ENCODE results near the gene CDHR5. TPM values are rescaled to one million over a fixed set of nuclear protein-coding genes. Genes with fewer than 3 reads are reported as not detected.

The CDHR5 gene
- total and polyA plus RNA-seq, 10 donors = 0.02 to 0.16 (median 0.03) TPM; not detected in 7

DNA sequence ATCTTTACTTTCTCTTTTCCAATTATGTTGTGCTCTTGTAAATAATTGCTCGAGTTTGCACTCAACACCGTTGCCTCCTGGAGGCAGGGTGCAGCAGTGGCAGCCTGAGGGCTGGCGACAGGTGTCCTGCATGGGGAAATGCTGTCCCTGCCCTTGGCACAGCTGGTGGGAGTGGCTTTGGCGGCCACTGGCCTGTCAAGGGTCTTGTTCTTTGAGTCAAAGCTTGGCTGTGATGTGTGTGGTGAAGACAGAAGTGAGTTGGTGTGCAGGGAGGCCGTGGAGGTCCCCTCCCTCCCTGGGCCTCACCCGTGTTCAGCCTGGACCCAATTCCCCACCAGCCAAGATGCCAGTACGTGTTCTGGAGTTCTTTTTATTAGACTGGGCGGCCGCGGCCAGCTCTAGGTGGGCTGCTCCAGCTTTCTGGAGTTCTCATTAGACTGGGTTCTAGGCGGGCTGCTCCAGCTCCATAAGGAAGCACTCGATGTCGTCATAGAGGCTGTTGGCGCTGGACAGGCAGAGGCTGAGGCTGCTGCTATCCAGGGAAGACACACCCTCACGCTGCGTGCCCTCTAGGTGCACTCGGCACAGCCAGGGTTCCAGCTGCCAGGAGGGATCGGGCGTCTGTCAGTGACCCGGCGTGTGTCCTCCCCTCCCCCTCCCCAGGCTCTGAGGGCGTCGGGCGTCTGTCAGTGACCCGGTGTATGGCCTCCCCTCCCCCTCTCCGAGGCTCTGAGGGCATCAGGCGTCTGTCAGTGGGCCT, 12.4 kb downstream of the CDHR5 start:
- Histone ChIP-seq H3K36me3 (peaks cover 4 to 78% (median 69%) of the 10 kb centered on the region in 6 donors), H3K27ac (peak overlapping the region in 5 of 8 donors; percentile 94 to 98 (median 97)), H3K27me3 (replicated peaks in 1 of 7) (no peaks in the 10 kb centered on the region), H3K4me1 (peaks cover 21 to 74% (median 52%) of the 10 kb centered on the region in 6 donors), H3K9me3 (no peaks in the 10 kb centered on the region), H3K4me3 (no peak overlapping the region)
- WGBS, 5 donors = 72 to 83% (median 79%) methylated on average over 10 to 27 of the region's 27 CpGs
- no peak for DNase-seq
- peak in 2 of 3 donors; percentile 4 to 59 for TF ChIP-seq POLR2AphosphoS5 (IDR thresholded peaks at IDR 0.05)
- no peak for TF ChIP-seq POLR2A (IDR thresholded peaks at IDR 0.05)
- TF ChIP-seq, protein P1, sequence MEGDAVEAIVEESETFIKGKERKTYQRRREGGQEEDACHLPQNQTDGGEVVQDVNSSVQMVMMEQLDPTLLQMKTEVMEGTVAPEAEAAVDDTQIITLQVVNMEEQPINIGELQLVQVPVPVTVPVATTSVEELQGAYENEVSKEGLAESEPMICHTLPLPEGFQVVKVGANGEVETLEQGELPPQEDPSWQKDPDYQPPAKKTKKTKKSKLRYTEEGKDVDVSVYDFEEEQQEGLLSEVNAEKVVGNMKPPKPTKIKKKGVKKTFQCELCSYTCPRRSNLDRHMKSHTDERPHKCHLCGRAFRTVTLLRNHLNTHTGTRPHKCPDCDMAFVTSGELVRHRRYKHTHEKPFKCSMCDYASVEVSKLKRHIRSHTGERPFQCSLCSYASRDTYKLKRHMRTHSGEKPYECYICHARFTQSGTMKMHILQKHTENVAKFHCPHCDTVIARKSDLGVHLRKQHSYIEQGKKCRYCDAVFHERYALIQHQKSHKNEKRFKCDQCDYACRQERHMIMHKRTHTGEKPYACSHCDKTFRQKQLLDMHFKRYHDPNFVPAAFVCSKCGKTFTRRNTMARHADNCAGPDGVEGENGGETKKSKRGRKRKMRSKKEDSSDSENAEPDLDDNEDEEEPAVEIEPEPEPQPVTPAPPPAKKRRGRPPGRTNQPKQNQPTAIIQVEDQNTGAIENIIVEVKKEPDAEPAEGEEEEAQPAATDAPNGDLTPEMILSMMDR (IDR thresholded peaks at IDR 0.05 in 8 of 11, conservative IDR thresholded peaks at IDR 0.05 in 3 of 11) = peak in 2 of 11 experiments; percentile 8 to 20
- intact Hi-C loops (cut with DNase I; ENCODE audit: low total_unique reads) = no loop called here

DNA sequence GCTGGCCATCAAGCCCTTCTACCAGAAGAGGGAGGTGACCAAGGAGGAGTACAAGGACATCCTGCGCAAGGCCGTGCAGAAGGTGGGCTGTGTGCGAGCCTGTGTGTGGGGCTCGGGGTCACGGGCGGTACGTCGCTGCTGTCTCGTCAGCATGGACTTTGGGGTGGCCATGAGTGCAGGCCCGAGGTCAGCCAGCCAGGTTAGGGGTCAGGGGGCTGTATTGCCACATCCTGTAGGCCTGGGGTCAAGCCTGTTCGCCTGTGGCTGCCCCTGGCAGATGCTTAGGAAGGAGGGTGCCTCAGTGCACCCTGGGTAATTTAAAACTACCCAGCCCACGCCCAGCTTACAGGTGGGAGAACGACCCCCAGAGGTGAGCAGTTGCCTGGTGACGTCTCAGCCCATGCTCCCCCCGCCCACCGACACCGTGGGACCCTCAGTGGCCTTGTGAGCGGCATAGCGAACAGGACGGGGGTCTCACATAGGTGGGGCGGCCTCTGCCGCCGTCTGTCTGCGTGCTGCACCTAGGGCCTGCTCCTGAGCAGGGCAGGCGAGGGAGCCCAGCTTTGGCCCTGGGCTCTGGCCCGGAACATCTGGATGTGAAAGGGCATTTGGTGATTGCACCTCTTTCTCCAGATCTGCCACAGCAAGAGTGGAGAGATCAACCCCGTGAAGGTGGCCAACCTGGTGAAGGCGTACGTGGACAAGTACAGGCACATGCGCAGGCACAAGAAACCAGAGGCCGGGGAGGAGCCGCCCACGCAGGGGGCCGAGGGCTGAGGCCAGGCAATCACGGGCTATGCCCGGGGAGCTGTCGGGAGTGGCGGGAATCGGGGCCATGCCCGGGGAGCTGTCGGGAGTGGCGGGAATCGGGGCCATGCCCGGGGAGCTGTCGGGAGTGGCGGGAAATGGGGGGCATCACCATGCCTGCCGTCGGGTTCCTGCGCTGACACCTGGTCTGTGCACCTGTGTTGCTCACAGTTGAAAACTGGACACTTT, 13.5 kb downstream of the CDHR5 start:
- TF ChIP-seq POLR2AphosphoS5 (IDR thresholded peaks at IDR 0.05) = peak; percentile 33 to 77 (median 45)
- TF ChIP-seq, protein P1 (IDR thresholded peaks at IDR 0.05 in 8 of 11, conservative IDR thresholded peaks at IDR 0.05 in 3 of 11) = no peak
- H3K9me3 ChIP-seq = no peaks in the 10 kb centered on the region
- H3K27me3 ChIP-seq (replicated peaks in 1 of 7) = no peaks in the 10 kb centered on the region
- H3K4me1 ChIP-seq = peaks cover 18 to 64% (median 43%) of the 10 kb centered on the region in 6 donors
- peaks cover 4 to 89% (median 80%) of the 10 kb centered on the region in 6 donors for H3K36me3 ChIP-seq
- no peak for DNase-seq
- intact Hi-C loops (cut with DNase I; ENCODE audit: low total_unique reads) = no loop called here
- H3K27ac ChIP-seq = peak overlapping the region in 2 of 8 donors; percentile 18 to 98
- 85 to 91% (median 89%) methylated on average over 42 to 49 of the region's 49 CpGs for WGBS, 5 donors
- no peak overlapping the region for H3K4me3 ChIP-seq

DNA sequence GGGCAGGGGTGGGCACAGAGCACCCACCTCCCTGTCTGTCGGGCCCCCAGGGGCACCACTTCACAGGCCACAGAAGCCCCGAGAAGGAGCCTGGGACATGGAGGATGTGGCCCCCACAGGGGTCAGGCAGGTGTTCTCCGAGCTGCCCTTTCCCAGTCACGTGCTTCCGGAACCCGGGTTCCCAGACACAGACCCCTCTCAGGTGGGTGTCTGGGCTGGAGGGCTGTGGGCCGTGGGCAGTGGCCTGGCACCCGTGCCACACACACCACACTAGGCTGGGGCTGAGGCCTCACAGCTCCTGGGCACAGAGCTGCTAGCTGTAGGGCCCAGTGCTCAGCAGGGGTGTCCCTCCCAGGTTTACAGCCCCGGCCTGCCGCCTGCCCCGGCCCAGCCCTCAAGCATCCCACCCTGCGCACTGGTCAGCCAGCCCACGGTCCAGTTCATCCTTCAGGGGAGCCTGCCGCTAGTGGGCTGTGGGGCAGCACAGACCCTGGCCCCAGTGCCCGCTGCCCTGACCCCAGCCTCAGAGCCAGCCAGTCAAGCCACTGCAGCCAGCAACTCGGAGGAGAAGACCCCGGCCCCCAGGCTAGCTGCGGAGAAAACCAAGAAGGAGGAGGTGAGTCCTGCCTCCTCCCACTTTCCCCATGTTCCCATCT, 14.5 kb downstream of the CDHR5 start:
- H3K27ac ChIP-seq = no peak overlapping the region
- intact Hi-C loops (cut with DNase I; ENCODE audit: low total_unique reads) = no loop called here
- peak in 1 of 3 donors; percentile 57 for TF ChIP-seq POLR2AphosphoS5 (IDR thresholded peaks at IDR 0.05)
- TF ChIP-seq POLR2A (IDR thresholded peaks at IDR 0.05) = no peak
- no peaks in the 10 kb centered on the region for H3K9me3 ChIP-seq
- H3K36me3 ChIP-seq = peaks cover 4 to 99% (median 90%) of the 10 kb centered on the region in 6 donors
- 93 to 97% (median 96%) methylated on average over 9 to 18 of the region's 18 CpGs for WGBS, 5 donors
- no peak for DNase-seq
- H3K27me3 ChIP-seq (replicated peaks in 1 of 7) = no peaks in the 10 kb centered on the region
- H3K4me3 ChIP-seq = no peak overlapping the region
- peaks cover 14 to 58% (median 40%) of the 10 kb centered on the region in 6 donors for H3K4me1 ChIP-seq

DNA sequence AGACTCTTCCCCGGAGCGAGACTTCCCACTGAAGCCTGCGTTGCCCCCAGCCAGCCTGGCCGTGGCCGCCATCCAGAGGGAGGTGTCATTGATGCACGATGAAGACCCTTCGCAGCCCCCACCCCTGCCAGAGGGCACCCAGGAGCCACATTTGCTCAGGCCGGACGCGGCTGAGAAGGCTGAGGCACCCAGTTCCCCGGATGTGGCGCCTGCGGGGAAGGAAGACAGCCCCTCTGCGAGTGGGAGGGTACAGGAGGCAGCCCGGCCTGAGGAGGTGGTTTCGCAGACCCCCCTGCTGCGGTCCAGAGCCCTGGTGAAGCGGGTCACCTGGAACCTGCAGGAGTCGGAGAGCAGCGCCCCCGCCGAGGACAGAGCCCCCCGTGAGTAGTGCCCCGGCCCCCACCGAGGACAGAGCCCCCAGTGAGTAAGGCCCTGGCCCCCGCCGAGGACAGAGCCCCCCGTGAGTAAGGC, 15.4 kb downstream of the CDHR5 start:
- Histone ChIP-seq H3K27me3 (replicated peaks in 1 of 7) (no peaks in the 10 kb centered on the region), H3K9me3 (no peaks in the 10 kb centered on the region), H3K4me3 (no peak overlapping the region), H3K36me3 (peaks cover 4 to 100% (median 93%) of the 10 kb centered on the region in 6 donors), H3K27ac (peak overlapping the region in 5 of 8 donors; percentile 33 to 56 (median 49)), H3K4me1 (peaks cover 8 to 49% (median 31%) of the 10 kb centered on the region in 6 donors)
- no peak for TF ChIP-seq POLR2AphosphoS5 (IDR thresholded peaks at IDR 0.05)
- TF ChIP-seq, protein P1 (IDR thresholded peaks at IDR 0.05 in 8 of 11, conservative IDR thresholded peaks at IDR 0.05 in 3 of 11) = no peak
- no peak for TF ChIP-seq POLR2A (IDR thresholded peaks at IDR 0.05)
- intact Hi-C loops (cut with DNase I; ENCODE audit: low total_unique reads) = no loop called here
- DNase-seq = no peak
- 91 to 95% (median 95%) methylated on average over 7 to 28 of the region's 28 CpGs for WGBS, 5 donors
